Measurements from ENCODE around the gene GSN.

The GSN gene

GRCh38 chr9:121369595-121370265, 101.8 kb downstream of the GSN start, which contains the start of gene STOM:
STOM (minus strand) TSS chr9:121370250; CDS start chr9:121370187, 63 bp downstream.
- no peaks in the 10 kb centered on the region for H3K36me3 ChIP-seq
- peak; percentile 81 for DNase-seq
- no peak for TF ChIP-seq CTCF (IDR thresholded peaks at IDR 0.05; ENCODE audit: low read depth, low read length)
- H3K4me3 ChIP-seq (ENCODE audit: low read depth, low read length): peak within 1 kb of the TSS; percentile 78
- H3K9me3 ChIP-seq: peaks cover 4% of the 10 kb centered on the region; the same call in 1 of the 2 replicates
- no peaks in the 10 kb centered on the region for H3K27me3 ChIP-seq
- H3K4me1 ChIP-seq: peaks cover 25% of the 10 kb centered on the region

- peaks cover 18% of the 10 kb centered on the region for H3K4me1 ChIP-seq
- peaks cover 4% of the 10 kb centered on the region; the same call in 1 of the 2 replicates for H3K9me3 ChIP-seq
- peak; percentile 30 for DNase-seq
- no peak overlapping the region for H3K4me3 ChIP-seq (ENCODE audit: low read depth, low read length)
- H3K27me3 ChIP-seq: no peaks in the 10 kb centered on the region
- no peaks in the 10 kb centered on the region for H3K36me3 ChIP-seq
- no peak for TF ChIP-seq CTCF (IDR thresholded peaks at IDR 0.05; ENCODE audit: low read depth, low read length)
Measured at GRCh38 chr9:121371495-121372061, 103.6 kb downstream of the GSN start.

- no peak for TF ChIP-seq CTCF (IDR thresholded peaks at IDR 0.05; ENCODE audit: low read depth, low read length)
- H3K27me3 ChIP-seq: no peaks in the 10 kb centered on the region
Measured at GRCh38 chr9:121372239-121373010, 104.5 kb downstream of the GSN start.

GRCh38 chr9:121373011-121373729, 105.2 kb downstream of the GSN start:
- no peak for TF ChIP-seq CTCF (IDR thresholded peaks at IDR 0.05; ENCODE audit: low read depth, low read length)

More at GRCh38 chr9:121372239-121373010, 104.5 kb downstream of the GSN start:
- H3K4me3 ChIP-seq (ENCODE audit: low read depth, low read length): no peak overlapping the region
- no peak for DNase-seq
- H3K4me1 ChIP-seq: peaks cover 18% of the 10 kb centered on the region
- H3K9me3 ChIP-seq: peaks cover 4% of the 10 kb centered on the region; the same call in 1 of the 2 replicates
- no peaks in the 10 kb centered on the region for H3K36me3 ChIP-seq

GRCh38 chr9:121376214-121376830, 108.4 kb downstream of the GSN start:
- Histone ChIP-seq H3K4me1 (peaks cover 14% of the 10 kb centered on the region), H3K9me3 (no peaks in the 10 kb centered on the region), H3K4me3 (ENCODE audit: low read depth, low read length) (no peak overlapping the region), H3K27me3 (no peaks in the 10 kb centered on the region), H3K36me3 (no peaks in the 10 kb centered on the region)
- DNase-seq: no peak
- peak; percentile 23; the same call in 1 of the 2 replicates for TF ChIP-seq CTCF (IDR thresholded peaks at IDR 0.05; ENCODE audit: low read depth, low read length)

More at GRCh38 chr9:121373011-121373729, 105.2 kb downstream of the GSN start:
- H3K4me3 ChIP-seq (ENCODE audit: low read depth, low read length): no peak overlapping the region
- no peak for DNase-seq
- H3K9me3 ChIP-seq: peaks cover 4% of the 10 kb centered on the region; the same call in 1 of the 2 replicates
- no peaks in the 10 kb centered on the region for H3K36me3 ChIP-seq
- H3K27me3 ChIP-seq: no peaks in the 10 kb centered on the region
- peaks cover 18% of the 10 kb centered on the region for H3K4me1 ChIP-seq
